Caco-2 (cell line): ENCODE data around the gene DGKI. TPM values are rescaled to one million over a fixed set of nuclear protein-coding genes. Genes with fewer than 3 reads are reported as not detected.

ENCODE experiments used
- BruUV-seq: library from RNA; stranded (reverse); fragments of 400-500 nt; replicated peaks from 2 replicates; lab custom pipeline; 2021; lab: Mats Ljungman, UMichigan
- CTCF ChIA-PET: fragments of 300-600 bp; sonication (Branson Sonifier 250); formaldehyde crosslinking; loops from one replicate; lab custom pipeline; 2022; ENCODE audit warnings: antibody characterized with exemption; lab: Charles Lee
- POLR2A ChIA-PET: fragments of 300-600 bp; sonication (Branson Sonifier 250); formaldehyde crosslinking; loops from one replicate; lab custom pipeline; 2022; ENCODE audit warnings: antibody characterized with exemption; lab: Charles Lee
- DNase-seq, 2 experiments: peaks; one replicate each; pipeline versions ENCODE4 v3.0.0 to v3.0.0-alpha.2; 2020 to 2022
- H3K27me3 ChIP-seq: replicated peaks from 2 replicates; pipeline ENCODE4 v1.6.0; 2011; ENCODE audit warnings: low read length; ENCODE audit not compliant: control insufficient read depth, insufficient read depth
- H3K36me3 ChIP-seq: 2 replicates; pipeline ENCODE4 v1.5.1; 2011; ENCODE audit warnings: low read length; ENCODE audit not compliant: control insufficient read depth, insufficient read depth
- H3K4me1 ChIP-seq: fragments of 250-450 bp; sonication (Bioruptor Pico); 2 replicates; pipeline ENCODE4 v1.5.1; 2020; ENCODE audit warnings: mild to moderate bottlenecking
- H3K4me3 ChIP-seq: 2 replicates; pipeline ENCODE4 v1.5.1; 2011; ENCODE audit warnings: low read depth, mild to moderate bottlenecking, control low read depth, low read length
- H3K9me3 ChIP-seq: fragments of 250-450 bp; sonication (Bioruptor Pico); 2 replicates; pipeline ENCODE4 v1.5.1; 2020; ENCODE audit warnings: mild to moderate bottlenecking, moderate library complexity
- H3K27ac Mint-ChIP-seq: one replicate; pipeline ENCODE4 v1.8.0; 2022; ENCODE audit warnings: mixed read lengths; ENCODE audit not compliant: unreplicated experiment
- H3K27me3 Mint-ChIP-seq: one replicate; pipeline ENCODE4 v1.8.0; 2022; ENCODE audit warnings: mixed read lengths; ENCODE audit not compliant: insufficient read depth, unreplicated experiment
- H3K36me3 Mint-ChIP-seq: one replicate; pipeline ENCODE4 v1.8.0; 2022; ENCODE audit warnings: mild to moderate bottlenecking, mixed read lengths; ENCODE audit not compliant: insufficient read depth, unreplicated experiment
- H3K4me1 Mint-ChIP-seq: one replicate; pipeline ENCODE4 v1.8.0; 2022; ENCODE audit warnings: low read depth, mixed read lengths; ENCODE audit not compliant: unreplicated experiment
- H3K4me3 Mint-ChIP-seq: one replicate; pipeline ENCODE4 v1.8.0; 2022; ENCODE audit warnings: mild to moderate bottlenecking, moderate library complexity, mixed read lengths; ENCODE audit not compliant: unreplicated experiment
- H3K9me3 Mint-ChIP-seq: one replicate; pipeline ENCODE4 v1.8.0; 2022; ENCODE audit warnings: mixed read lengths; ENCODE audit not compliant: unreplicated experiment
- intact Hi-C: fragments of 100-400 bp; cut with micrococcal nuclease; formaldehyde crosslinking; loops from one replicate; pipeline ENCODE4 v1.10.0; 2022; ENCODE audit not compliant: unreplicated experiment
- total RNA-seq: library from RNA; stranded (reverse); gene quantifications from 2 replicates; pipeline ENCODE4 v1.2.3, GENCODE V29; 2022
- TF ChIP-seq, protein P1 (sequence below), 2 experiments: fragments of 200-600 bp in 1 of 2; IDR thresholded peaks; 1 replicate in 1 of 2; 2 replicates in 1 of 2; pipeline versions ENCODE4 v1.5.1 to v1.8.0; 2011 to 2022; ENCODE audit warnings: antibody characterized with exemption in 1 of 2, control low read depth in 1 of 2, inconsistent platforms in 1 of 2, low read depth in 1 of 2, low read length in 1 of 2, mild to moderate bottlenecking in 1 of 2, moderate library complexity in 1 of 2; ENCODE audit not compliant: insufficient read depth in 1 of 2, severe bottlenecking in 1 of 2, unreplicated experiment in 1 of 2

DGKI gene
- total RNA-seq, 1 experiment from 2014 or later = 0.84 TPM

DNA sequence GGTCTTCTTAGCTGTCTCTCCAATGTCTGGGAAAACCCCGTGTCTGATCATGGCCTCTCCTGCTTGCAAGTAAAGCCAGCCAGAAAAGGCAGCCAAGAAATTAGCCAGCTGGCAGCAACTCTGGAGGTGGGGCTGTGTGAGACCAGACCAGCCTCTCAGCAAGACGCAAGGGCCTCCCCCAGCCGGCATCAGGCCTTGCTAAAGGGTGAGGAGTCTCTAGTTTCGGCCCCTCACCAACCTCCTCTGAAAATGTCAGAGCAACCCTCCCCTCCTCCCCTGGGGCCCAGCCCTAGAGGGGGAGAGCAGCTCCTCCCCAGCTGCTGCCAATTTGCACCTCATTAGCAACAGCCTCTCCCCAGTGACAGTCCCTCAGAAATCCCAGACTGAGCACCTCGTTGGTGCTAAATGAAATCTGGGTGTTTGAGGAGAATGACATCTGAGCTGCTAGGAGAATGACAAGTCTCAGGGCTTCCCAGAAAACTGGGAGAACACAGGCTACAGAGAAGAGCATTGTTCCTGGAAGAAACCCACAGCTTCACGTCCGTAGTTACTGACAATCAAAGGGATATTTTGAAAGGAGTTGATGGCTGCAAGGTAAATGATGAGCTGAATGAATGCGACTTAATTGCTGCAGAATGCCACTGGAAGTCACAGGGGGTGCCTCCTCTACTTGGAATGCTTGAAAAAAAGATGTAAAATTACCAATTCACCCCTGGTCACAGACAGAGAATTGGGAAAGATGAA is 25.9 kb downstream of the DGKI start:
- Mint-ChIP-seq H3K27me3 (peaks cover 9% of the 10 kb centered on the region), H3K4me3 (no peak overlapping the region), H3K27ac (no peak overlapping the region), H3K9me3 (no peaks in the 10 kb centered on the region), H3K4me1 (no peaks in the 10 kb centered on the region), H3K36me3 (no peaks in the 10 kb centered on the region)
- no peaks in the 10 kb centered on the region for H3K4me1 ChIP-seq
- DNase-seq = no peak
- ChIA-PET POLR2A (no interaction called here), CTCF (no interaction called here)
- intact Hi-C loops = no loop called here
- no peaks in the 10 kb centered on the region for H3K9me3 ChIP-seq
- H3K36me3 ChIP-seq = no peaks in the 10 kb centered on the region
- TF ChIP-seq, protein P1, sequence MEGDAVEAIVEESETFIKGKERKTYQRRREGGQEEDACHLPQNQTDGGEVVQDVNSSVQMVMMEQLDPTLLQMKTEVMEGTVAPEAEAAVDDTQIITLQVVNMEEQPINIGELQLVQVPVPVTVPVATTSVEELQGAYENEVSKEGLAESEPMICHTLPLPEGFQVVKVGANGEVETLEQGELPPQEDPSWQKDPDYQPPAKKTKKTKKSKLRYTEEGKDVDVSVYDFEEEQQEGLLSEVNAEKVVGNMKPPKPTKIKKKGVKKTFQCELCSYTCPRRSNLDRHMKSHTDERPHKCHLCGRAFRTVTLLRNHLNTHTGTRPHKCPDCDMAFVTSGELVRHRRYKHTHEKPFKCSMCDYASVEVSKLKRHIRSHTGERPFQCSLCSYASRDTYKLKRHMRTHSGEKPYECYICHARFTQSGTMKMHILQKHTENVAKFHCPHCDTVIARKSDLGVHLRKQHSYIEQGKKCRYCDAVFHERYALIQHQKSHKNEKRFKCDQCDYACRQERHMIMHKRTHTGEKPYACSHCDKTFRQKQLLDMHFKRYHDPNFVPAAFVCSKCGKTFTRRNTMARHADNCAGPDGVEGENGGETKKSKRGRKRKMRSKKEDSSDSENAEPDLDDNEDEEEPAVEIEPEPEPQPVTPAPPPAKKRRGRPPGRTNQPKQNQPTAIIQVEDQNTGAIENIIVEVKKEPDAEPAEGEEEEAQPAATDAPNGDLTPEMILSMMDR (IDR thresholded peaks at IDR 0.05; ENCODE audit: insufficient read depth in 1 of 2, low read depth in 1 of 2, low read length in 1 of 2, severe bottlenecking in 1 of 2, unreplicated experiment in 1 of 2) = no peak
- H3K27me3 ChIP-seq = no peaks in the 10 kb centered on the region
- BruUV-seq = no TSS peak
- no peak overlapping the region for H3K4me3 ChIP-seq

- intact Hi-C loops = no loop called here
- ChIA-PET POLR2A (no interaction called here), CTCF (interaction anchor here (0.6 kb wide), 1 partner anchor 82 kb away, joined by 4 read pairs; no protein-coding TSS in a partner anchor)
- no peak overlapping the region for H3K27ac Mint-ChIP-seq
- no peaks in the 10 kb centered on the region for H3K4me1 ChIP-seq
- no peaks in the 10 kb centered on the region for H3K9me3 ChIP-seq
- H3K27me3 Mint-ChIP-seq = peaks cover 9% of the 10 kb centered on the region
- TF ChIP-seq, protein P1 (IDR thresholded peaks at IDR 0.05; ENCODE audit: insufficient read depth in 1 of 2, low read depth in 1 of 2, low read length in 1 of 2, severe bottlenecking in 1 of 2, unreplicated experiment in 1 of 2) = no peak
- no peaks in the 10 kb centered on the region for H3K4me1 Mint-ChIP-seq
- no TSS peak for BruUV-seq
- no peaks in the 10 kb centered on the region for H3K27me3 ChIP-seq
- DNase-seq = no peak
- H3K4me3 Mint-ChIP-seq = no peak overlapping the region
- no peaks in the 10 kb centered on the region for H3K9me3 Mint-ChIP-seq
- no peak overlapping the region for H3K4me3 ChIP-seq
- no peaks in the 10 kb centered on the region for H3K36me3 Mint-ChIP-seq
- H3K36me3 ChIP-seq = no peaks in the 10 kb centered on the region
These were observed 26.6 kb downstream of the DGKI start for GRCh38 chr7:137820156-137820555.

DNA sequence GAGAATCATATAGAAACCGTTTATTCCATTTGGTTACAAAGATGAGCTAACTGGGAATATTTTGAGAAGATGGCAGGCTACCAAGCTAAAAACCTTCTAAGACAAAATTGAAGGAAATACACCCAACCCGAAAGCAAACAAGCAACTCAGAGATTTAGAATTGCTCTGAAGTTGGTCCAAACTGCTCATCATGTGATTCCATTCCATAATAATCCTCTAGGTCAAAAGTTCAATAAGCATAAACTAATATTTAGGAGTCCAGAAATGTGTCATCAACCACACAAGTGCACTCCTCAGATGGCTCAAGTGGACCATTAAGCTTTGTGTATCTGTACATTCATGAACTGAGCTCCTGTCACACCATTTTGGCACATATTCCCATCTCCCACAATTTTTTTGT is 28.7 kb downstream of the DGKI start:
- BruUV-seq = no TSS peak
- intact Hi-C loops = no loop called here
- H3K4me3 ChIP-seq = no peak overlapping the region
- no peak for DNase-seq
- Mint-ChIP-seq H3K27ac (no peak overlapping the region), H3K9me3 (no peaks in the 10 kb centered on the region), H3K4me3 (no peak overlapping the region), H3K27me3 (peaks cover 6% of the 10 kb centered on the region), H3K36me3 (no peaks in the 10 kb centered on the region), H3K4me1 (no peaks in the 10 kb centered on the region)
- CTCF ChIA-PET = no interaction called here
- no peaks in the 10 kb centered on the region for H3K4me1 ChIP-seq
- TF ChIP-seq, protein P1 (IDR thresholded peaks at IDR 0.05; ENCODE audit: insufficient read depth in 1 of 2, low read depth in 1 of 2, low read length in 1 of 2, severe bottlenecking in 1 of 2, unreplicated experiment in 1 of 2) = no peak
- POLR2A ChIA-PET = no interaction called here
- no peaks in the 10 kb centered on the region for H3K36me3 ChIP-seq
- no peaks in the 10 kb centered on the region for H3K27me3 ChIP-seq
- H3K9me3 ChIP-seq = no peaks in the 10 kb centered on the region
